H9 (cell line): ENCODE measurements around the gene PTGFRN. TPM values are rescaled to one million over a fixed set of nuclear protein-coding genes. Genes with fewer than 3 reads are reported as not detected.

ENCODE experiments used
- DNase-seq: peaks from one replicate; pipeline ENCODE4 v3.0.0-alpha.2; 2017
- H2AFZ ChIP-seq: one replicate; pipeline ENCODE4 v1.6.1; 2013; ENCODE audit warnings: mild to moderate bottlenecking, low read length, control low read depth, moderate library complexity
- H2AK5ac ChIP-seq: 2 replicates; pipeline ENCODE4 v1.6.1; 2013; ENCODE audit warnings: low read length, control low read depth, mixed read lengths; ENCODE audit not compliant: insufficient read length
- H2BK120ac ChIP-seq: one replicate; pipeline ENCODE4 v1.6.1; 2013; ENCODE audit warnings: low read depth, mild to moderate bottlenecking, low read length, control low read depth, inconsistent platforms; ENCODE audit not compliant: poor library complexity, severe bottlenecking
- H2BK12ac ChIP-seq: 2 replicates; pipeline ENCODE4 v1.6.1; 2013; ENCODE audit warnings: low read length, control low read depth, mixed read lengths, low read depth; ENCODE audit not compliant: insufficient read length
- H2BK15ac ChIP-seq: 2 replicates; pipeline ENCODE4 v1.6.1; 2013; ENCODE audit warnings: low read depth, low read length, control low read depth
- H2BK20ac ChIP-seq: one replicate; pipeline ENCODE4 v1.6.1; 2013; ENCODE audit warnings: low read depth, mild to moderate bottlenecking, low read length, control low read depth, inconsistent platforms; ENCODE audit not compliant: poor library complexity, severe bottlenecking
- H2BK5ac ChIP-seq: 2 replicates; pipeline ENCODE4 v1.6.1; 2013; ENCODE audit warnings: low read length, control low read depth, mixed read lengths; ENCODE audit not compliant: insufficient read length
- H3K14ac ChIP-seq: 2 replicates; pipeline ENCODE4 v1.6.1; 2013; ENCODE audit warnings: low read length, control low read depth; ENCODE audit not compliant: insufficient read depth
- H3K18ac ChIP-seq: 2 replicates; pipeline ENCODE4 v1.6.1; 2013; ENCODE audit warnings: low read depth, mild to moderate bottlenecking, mixed read lengths, low read length, control low read depth; ENCODE audit not compliant: insufficient read length
- H3K23ac ChIP-seq: 2 replicates; pipeline ENCODE4 v1.6.1; 2013; ENCODE audit warnings: low read length, control low read depth, mixed read lengths, low read depth; ENCODE audit not compliant: insufficient read length
- H3K23me2 ChIP-seq: 2 replicates; pipeline ENCODE4 v1.6.1; 2013; ENCODE audit warnings: low read depth, mild to moderate bottlenecking, mixed read lengths, low read length, control low read depth; ENCODE audit not compliant: insufficient read length, poor library complexity, severe bottlenecking
- H3K27ac ChIP-seq: 2 replicates; pipeline ENCODE4 v1.5.1; 2013; ENCODE audit warnings: low read length, control low read depth, mixed read lengths, low read depth; ENCODE audit not compliant: insufficient read length
- H3K27me3 ChIP-seq: 2 replicates; pipeline ENCODE4 v1.6.1; 2013; ENCODE audit warnings: low read length, control low read depth, inconsistent platforms; ENCODE audit not compliant: insufficient read depth
- H3K4ac ChIP-seq: 2 replicates; pipeline ENCODE4 v1.6.1; 2013; ENCODE audit warnings: low read depth, mild to moderate bottlenecking, control low read depth, inconsistent platforms, low read length, moderate library complexity
- H3K4me1 ChIP-seq: 2 replicates; pipeline ENCODE4 v1.6.1; 2013; ENCODE audit warnings: low read length, control low read depth, inconsistent platforms; ENCODE audit not compliant: insufficient read depth
- H3K4me2 ChIP-seq: 2 replicates; pipeline ENCODE4 v1.6.1; 2013; ENCODE audit warnings: low read length, control low read depth, mixed read lengths; ENCODE audit not compliant: insufficient read length, insufficient read depth
- H3K56ac ChIP-seq: 2 replicates; pipeline ENCODE4 v1.6.1; 2013; ENCODE audit warnings: low read depth, mild to moderate bottlenecking, mixed read lengths, low read length, control low read depth; ENCODE audit not compliant: insufficient read length
- H3K79me1 ChIP-seq: 2 replicates; pipeline ENCODE4 v1.6.1; 2013; ENCODE audit warnings: low read depth, mild to moderate bottlenecking, moderate library complexity, low read length, control low read depth, inconsistent platforms; ENCODE audit not compliant: insufficient read depth, poor library complexity, severe bottlenecking
- H3K79me2 ChIP-seq: 2 replicates; pipeline ENCODE4 v1.6.1; 2013; ENCODE audit warnings: low read length, control low read depth, inconsistent platforms; ENCODE audit not compliant: insufficient read depth
- H3K9ac ChIP-seq: 2 replicates; pipeline ENCODE4 v1.6.1; 2013; ENCODE audit warnings: low read length, control low read depth, mixed read lengths; ENCODE audit not compliant: insufficient read length; ENCODE audit errors: extremely low read depth
- H3K9me3 ChIP-seq: one replicate; pipeline ENCODE4 v1.6.1; 2013; ENCODE audit warnings: low read depth, low read length, inconsistent platforms; ENCODE audit not compliant: control insufficient read depth
- H3T11ph ChIP-seq: one replicate; pipeline ENCODE4 v1.6.1; 2013; ENCODE audit warnings: mild to moderate bottlenecking, low read length, control low read depth, inconsistent platforms
- H4K20me1 ChIP-seq: one replicate; pipeline ENCODE4 v1.6.1; 2013; ENCODE audit not compliant: control insufficient read depth, insufficient read length, insufficient read depth
- H4K5ac ChIP-seq: 2 replicates; pipeline ENCODE4 v1.6.1; 2013; ENCODE audit warnings: low read depth, mild to moderate bottlenecking, mixed read lengths, low read length, control low read depth; ENCODE audit not compliant: insufficient read length
- H4K8ac ChIP-seq: replicated peaks from 2 replicates; pipeline ENCODE4 v1.6.1; 2013; ENCODE audit warnings: low read length, control low read depth, mixed read lengths, low read depth; ENCODE audit not compliant: insufficient read length
- H4K91ac ChIP-seq: 2 replicates; pipeline ENCODE4 v1.6.1; 2013; ENCODE audit warnings: low read depth, mild to moderate bottlenecking, moderate library complexity, mixed read lengths, low read length, control low read depth; ENCODE audit not compliant: insufficient read length
- H3K27ac Mint-ChIP-seq, 3 experiments: 2 replicates in 2 of 3; 3 replicates in 1 of 3; pipeline ENCODE4 v1.8.0; 2020 to 2021; ENCODE audit warnings: mixed read lengths in 3 of 3, mild to moderate bottlenecking in 1 of 3, moderate library complexity in 1 of 3
- H3K27me3 Mint-ChIP-seq: 2 replicates; pipeline ENCODE4 v1.8.0; 2021; ENCODE audit warnings: low read depth, mild to moderate bottlenecking, moderate library complexity, mixed read lengths
- H3K36me3 Mint-ChIP-seq, 3 experiments: 2 replicates in 2 of 3; 3 replicates in 1 of 3; pipeline ENCODE4 v1.8.0; 2020 to 2021; ENCODE audit warnings: low read depth in 3 of 3, mixed read lengths in 3 of 3; ENCODE audit not compliant: insufficient read depth in 1 of 3
- H3K4me1 Mint-ChIP-seq, 2 experiments: 2 replicates each; pipeline ENCODE4 v1.8.0; 2020; ENCODE audit warnings: mixed read lengths in 2 of 2
- H3K4me3 Mint-ChIP-seq, 2 experiments: 2 replicates in 1 of 2; 3 replicates in 1 of 2; pipeline ENCODE4 v1.8.0; 2020 to 2021; ENCODE audit warnings: mild to moderate bottlenecking in 2 of 2, mixed read lengths in 2 of 2, moderate library complexity in 1 of 2
- H3K9me3 Mint-ChIP-seq, 2 experiments: 2 replicates in 1 of 2; 3 replicates in 1 of 2; pipeline ENCODE4 v1.8.0; 2020; ENCODE audit warnings: mild to moderate bottlenecking in 2 of 2, mixed read lengths in 2 of 2, moderate library complexity in 1 of 2
- total RNA-seq: library from RNA; stranded (reverse); gene quantifications from 2 replicates; pipeline ENCODE4 v1.2.1, GENCODE V29; 2021
- TF ChIP-seq, protein P1 (sequence below): fragments of 200-600 bp; sonication (generic); conservative IDR thresholded peaks from 3 replicates; pipeline ENCODE4 v1.8.0; 2021; ENCODE audit warnings: antibody characterized with exemption, mild to moderate bottlenecking

Gene PTGFRN
- total RNA-seq, 1 experiment from 2014 or later, result 26.3 TPM

DNA sequence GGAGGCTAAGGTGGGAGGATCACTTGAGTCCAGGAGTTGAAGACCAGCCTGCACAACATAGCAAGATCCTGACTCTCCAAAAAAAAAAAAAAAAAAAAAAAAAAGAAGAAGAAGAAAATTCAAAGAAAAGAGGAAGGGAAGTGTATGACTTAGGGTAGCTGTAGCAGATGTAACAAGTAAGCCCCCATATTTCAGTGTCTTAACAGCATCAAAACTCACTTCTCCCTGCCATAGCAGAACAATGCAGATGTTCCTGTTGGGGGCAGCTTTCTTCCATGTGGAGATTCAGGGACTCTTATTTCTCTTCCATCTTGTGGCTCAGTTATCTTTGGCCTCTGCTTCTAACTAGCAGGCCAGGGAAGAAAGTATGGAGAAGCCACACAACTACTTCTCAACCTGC is 10.2 kb upstream of the PTGFRN start:
- Histone ChIP-seq H3K23me2 (no peaks in the 10 kb centered on the region), H3K27ac (no peak overlapping the region), H4K5ac (no peak overlapping the region), H3K4me2 (no peak overlapping the region), H3K18ac (no peak overlapping the region), H3K56ac (no peak overlapping the region), H2BK15ac (no peak overlapping the region), H3T11ph (no peak overlapping the region), H3K79me1 (no peaks in the 10 kb centered on the region), H3K27me3 (no peaks in the 10 kb centered on the region), H3K23ac (no peak overlapping the region), H3K4me1 (no peaks in the 10 kb centered on the region), H2BK120ac (no peak overlapping the region), H2BK20ac (no peak overlapping the region), H3K14ac (no peak overlapping the region), H2AFZ (no peak overlapping the region), H3K9me3 (no peaks in the 10 kb centered on the region), H4K8ac (no peak overlapping the region), H4K91ac (no peak overlapping the region), H3K4ac (no peak overlapping the region), H2AK5ac (no peak overlapping the region), H3K9ac (no peak overlapping the region), H2BK5ac (no peak overlapping the region), H4K20me1 (no peaks in the 10 kb centered on the region), H2BK12ac (no peak overlapping the region), H3K79me2 (no peaks in the 10 kb centered on the region)
- Mint-ChIP-seq H3K9me3 (peaks cover 15 to 22% of the 10 kb centered on the region in 2 experiments), H3K4me1 (peaks cover 3 to 8% of the 10 kb centered on the region in 2 experiments; a peak in 2 of 4 replicates), H3K4me3 (no peak overlapping the region; a peak in 1 of 5 replicates), H3K36me3 (peaks cover 3 to 17% (median 6%) of the 10 kb centered on the region in 3 experiments; a peak in 6 of 7 replicates), H3K27ac (no peak overlapping the region), H3K27me3 (no peaks in the 10 kb centered on the region)
- TF ChIP-seq, protein P1, sequence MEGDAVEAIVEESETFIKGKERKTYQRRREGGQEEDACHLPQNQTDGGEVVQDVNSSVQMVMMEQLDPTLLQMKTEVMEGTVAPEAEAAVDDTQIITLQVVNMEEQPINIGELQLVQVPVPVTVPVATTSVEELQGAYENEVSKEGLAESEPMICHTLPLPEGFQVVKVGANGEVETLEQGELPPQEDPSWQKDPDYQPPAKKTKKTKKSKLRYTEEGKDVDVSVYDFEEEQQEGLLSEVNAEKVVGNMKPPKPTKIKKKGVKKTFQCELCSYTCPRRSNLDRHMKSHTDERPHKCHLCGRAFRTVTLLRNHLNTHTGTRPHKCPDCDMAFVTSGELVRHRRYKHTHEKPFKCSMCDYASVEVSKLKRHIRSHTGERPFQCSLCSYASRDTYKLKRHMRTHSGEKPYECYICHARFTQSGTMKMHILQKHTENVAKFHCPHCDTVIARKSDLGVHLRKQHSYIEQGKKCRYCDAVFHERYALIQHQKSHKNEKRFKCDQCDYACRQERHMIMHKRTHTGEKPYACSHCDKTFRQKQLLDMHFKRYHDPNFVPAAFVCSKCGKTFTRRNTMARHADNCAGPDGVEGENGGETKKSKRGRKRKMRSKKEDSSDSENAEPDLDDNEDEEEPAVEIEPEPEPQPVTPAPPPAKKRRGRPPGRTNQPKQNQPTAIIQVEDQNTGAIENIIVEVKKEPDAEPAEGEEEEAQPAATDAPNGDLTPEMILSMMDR, result no peak
- no peak for DNase-seq
